ENCODE measurements around the gene PCDHGA5.
"Not testable (repeated sequence)": the region's sequence is repeated elsewhere in the genome, so short reads cannot be mapped to it uniquely, and the experiment has no call there.

The PCDHGA5 gene

DNA sequence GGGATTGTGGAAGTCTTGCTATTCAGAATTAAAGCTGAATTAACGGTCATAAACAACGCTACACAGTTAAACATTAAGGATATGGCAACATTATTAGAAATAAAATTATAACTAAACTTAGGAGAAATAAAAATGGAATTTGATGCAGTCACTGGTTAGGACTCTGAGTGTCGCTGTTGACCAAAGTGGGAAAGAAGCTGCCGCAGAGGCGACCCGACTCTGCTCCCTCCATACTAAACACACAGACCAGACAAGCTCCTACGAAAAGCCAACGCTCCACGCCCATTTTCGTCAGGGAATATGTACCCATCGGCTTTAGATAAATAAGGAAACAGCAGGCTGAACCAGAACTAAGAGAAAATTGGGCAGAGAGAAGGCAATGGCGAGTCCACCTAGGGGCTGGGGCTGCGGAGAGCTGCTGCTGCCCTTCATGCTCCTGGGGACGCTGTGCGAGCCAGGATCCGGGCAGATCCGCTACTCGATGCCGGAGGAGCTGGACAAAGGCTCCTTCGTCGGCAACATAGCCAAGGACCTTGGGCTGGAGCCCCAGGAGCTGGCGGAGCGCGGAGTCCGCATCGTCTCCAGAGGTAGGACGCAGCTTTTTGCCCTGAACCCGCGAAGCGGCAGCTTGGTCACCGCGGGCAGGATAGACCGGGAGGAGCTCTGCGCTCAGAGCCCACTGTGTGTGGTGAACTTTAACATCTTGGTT is at the start of gene PCDHGA5:
Gene PCDHGA5, plus strand, starts transcription at position 211 of the 709 bp plus-strand sequence. Its CDS starts 169 bp downstream, at position 380.
- no peak for DNase-seq

DNA sequence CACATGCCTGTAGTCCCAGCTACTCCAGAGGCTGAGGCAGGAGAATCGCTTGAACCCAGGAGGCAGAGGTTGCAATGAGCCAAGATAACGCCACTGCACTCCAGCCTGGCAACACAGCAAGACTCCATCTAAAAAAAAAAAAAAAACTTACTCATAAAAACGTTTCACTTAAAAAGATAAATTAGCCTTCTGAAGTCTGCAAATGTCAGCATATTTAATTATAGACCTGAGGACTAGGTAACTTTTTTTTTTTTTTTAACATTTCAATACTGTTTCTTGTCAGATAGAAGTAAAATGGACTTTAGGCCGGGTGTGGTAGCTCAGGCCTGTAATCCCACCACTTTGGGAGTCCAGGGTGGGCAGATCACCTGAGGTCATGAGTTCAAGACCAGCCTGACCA is 47.0 kb upstream of the PCDHGA5 start:
- DNase-seq, result not testable (repeated sequence)

DNA sequence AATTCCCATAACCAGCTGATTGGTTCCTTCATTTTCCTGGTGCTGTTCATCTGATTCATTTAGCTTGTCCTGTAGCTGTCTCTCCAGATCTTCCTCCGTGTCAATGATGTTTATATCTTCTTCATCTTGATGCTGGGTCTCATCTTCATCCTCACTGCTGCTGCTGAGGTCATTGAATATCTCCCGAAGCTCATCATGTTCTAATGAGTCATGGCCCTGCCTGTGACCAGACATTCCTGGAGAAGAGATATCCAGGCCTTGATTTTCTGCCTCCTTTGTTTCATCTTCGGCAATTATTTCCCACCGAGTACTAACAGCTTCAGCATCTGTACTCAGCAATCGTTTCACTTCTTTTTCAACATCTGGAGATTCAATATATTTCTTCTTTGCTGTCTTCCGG is 44.8 kb upstream of the PCDHGA5 start:
- no peak for DNase-seq

DNA sequence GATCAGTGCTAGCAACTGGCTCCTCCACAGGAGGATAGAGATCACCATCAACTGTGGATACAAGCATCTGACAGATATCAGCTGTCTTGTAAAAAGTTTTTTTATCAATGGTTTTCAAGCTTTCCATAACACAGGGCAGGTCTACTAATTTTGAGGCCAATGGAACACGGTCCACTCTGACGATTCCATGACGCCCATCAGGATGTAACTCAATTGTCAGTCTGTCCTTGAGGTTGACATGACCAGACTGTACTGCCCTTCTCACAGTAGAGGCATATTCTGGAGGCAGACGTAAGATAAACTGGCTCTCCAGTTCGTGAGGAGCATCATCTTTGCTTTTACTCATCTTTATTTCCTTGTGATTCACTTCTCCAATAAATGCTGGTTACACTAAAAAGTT is 44.3 kb upstream of the PCDHGA5 start:
- DNase-seq, result no peak

DNA sequence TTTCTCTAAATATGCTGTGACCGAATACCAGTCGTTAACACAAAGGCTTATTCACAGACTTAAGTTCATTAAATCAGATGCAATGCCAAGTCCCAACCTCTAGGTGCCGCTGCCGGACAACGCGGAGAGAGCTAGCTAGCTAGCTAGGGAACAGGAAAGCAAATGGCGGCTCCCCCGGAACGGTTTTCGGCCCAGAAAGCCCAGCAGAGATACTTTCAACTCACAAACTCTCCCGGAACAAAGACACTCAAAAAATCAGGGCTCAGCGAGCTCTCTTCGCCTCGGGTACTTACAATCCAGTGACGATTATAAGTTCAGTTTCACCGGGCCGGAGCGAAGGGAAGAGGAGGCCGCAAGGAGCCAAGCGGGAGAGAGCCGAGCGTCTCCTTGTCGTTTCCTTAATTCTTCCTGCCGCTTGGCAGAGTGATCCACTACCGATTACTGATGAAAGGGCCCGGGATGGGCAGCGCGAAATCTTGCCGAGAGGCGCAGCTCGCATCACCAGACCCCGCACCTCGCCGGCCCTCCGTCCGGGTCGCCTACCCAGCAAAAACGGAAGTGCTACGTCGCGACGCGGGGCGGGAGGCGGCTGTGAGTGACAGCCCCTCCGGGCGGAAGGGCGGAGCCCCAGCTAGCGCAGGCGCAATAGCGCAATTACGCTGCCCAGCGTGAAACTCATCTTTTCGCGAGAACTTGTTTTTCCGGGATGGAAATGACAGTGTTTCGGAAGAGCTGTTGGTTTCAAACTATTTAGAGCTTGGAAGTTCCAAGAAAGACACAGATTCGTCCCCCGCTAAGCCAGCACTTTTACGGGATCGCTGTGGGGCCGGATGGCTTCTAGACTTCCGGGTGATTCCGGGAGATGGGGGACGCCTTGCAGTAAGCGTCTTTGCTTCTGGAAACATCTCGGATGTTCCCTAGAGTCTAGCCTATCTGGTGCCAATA is 43.5 kb upstream of the PCDHGA5 start, which contains the start of gene TAF7:
Gene TAF7, minus strand, starts transcription at position 560 of the 945 bp plus-strand sequence. CDS start 740 bp downstream, outside the sequence.
- peak; percentile 96 for DNase-seq

DNA sequence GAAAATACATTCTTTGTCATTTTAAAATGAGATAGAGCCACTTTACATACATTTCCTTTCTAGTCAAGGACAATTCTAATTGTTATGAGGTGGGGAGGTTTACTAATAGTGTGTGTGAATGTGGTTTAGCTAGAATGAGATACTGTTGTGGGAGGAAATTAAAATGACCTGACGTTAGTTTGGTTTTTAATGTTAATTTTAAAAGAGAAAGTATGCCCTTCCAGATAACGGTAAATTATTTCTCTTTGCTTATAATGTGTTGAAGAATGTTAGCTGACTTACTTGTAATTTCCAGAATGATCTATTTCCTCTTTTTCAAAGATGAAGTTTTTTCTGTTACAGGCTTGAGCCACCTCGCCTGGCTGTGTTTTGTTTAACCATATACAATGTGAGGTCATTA is 41.7 kb upstream of the PCDHGA5 start:
- DNase-seq, result no peak

DNA sequence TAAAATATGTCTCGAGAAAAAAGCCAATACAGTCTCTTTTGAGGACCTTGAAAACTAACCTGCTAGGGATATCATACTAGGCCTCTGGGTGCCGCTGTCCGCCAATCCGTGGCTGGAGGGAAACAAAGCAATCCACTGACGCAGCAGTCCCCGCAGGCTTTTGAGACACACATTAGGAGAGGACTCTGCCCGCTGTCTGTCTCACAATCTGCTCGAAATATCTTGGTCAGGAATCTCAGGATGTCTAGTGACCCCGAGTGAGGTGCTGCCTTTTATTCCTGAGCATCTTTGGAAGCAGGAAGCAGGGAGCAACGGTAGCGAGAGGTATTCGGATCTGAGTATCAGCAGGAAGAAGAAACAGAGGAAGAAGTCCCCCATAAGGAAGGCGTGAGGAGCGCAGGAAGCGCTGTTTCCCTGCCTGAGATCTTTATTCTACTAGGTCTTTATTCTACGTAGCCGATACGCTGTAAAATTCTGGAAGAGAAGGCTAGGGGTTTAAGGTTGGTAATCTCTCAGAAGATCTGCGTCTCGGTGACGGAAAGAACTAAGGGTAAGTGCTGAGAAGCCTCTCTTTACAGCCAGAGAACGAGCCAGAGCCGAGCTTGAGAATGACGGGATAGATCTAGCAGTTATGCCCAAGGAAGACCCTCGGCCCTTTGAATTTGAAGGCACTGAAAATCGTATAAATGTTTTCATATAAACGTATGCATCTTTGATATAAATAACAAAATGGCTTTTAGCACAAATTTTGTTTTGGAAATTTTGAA is 37.7 kb upstream of the PCDHGA5 start:
- peak; percentile 88 for DNase-seq

DNA sequence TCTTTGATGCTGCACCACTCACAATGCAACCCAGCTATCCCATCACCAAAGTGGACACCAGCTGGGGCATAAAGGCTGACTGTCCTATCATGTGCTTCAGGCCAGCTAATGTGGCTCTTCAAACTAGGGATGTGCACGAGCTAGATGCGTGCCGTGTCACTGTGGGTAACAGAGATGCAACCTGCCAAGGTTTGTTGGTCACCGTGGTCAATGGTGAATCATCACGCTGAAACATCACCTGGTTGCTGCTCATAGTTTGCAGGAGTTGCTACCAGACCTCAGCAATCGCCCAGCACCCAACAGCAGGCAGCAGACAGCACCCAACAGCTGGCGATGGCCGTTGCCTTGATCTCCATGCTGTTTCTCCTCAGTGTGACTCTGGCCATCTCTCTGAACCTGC is 35.7 kb upstream of the PCDHGA5 start:
- DNase-seq, result no peak

DNA sequence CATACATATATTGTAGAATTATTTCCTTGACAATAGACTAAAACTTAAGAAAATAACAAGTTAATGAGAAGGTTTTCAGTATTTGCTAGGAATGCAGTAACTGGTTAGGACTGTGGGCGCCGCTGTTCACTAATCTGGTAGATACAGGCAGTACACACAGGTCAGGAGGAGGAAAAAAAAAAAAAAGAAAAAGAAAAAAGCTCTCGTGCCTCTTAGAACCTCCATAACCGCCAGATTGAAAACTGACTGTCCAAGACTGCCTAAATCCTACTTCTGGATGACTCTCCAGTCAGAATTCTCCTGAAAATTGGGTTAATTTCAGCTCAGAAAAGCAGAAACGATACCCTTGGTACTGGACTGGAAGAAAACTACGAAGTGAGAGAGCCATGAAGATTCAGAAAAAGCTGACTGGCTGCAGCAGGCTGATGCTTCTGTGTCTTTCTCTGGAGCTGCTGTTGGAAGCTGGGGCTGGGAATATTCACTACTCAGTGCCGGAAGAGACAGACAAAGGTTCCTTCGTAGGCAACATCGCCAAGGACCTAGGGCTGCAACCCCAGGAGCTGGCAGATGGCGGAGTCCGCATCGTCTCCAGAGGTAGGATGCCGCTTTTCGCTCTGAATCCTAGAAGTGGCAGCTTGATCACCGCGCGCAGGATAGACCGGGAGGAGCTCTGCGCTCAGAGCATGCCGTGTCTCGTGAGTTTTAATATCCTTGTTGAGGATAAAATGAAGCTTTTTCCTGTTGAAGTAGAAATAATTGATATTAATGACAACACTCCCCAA is 33.5 kb upstream of the PCDHGA5 start, which contains the start of gene PCDHGA1:
Gene PCDHGA1, plus strand, starts transcription at position 216 of the 782 bp plus-strand sequence.
- DNase-seq, result peak; percentile 61

DNA sequence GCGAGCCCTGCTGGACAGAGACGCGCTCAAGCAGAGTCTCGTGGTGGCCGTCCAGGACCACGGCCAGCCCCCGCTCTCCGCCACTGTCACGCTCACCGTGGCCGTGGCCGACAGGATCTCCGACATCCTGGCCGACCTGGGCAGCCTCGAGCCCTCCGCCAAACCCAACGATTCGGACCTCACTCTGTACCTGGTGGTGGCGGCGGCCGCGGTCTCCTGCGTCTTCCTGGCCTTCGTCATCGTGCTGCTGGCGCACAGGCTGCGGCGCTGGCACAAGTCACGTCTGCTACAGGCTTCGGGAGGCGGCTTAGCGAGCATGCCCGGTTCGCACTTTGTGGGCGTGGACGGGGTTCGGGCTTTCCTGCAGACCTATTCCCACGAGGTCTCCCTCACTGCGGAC is 31.4 kb upstream of the PCDHGA5 start:
- DNase-seq, result not testable (repeated sequence)

DNA sequence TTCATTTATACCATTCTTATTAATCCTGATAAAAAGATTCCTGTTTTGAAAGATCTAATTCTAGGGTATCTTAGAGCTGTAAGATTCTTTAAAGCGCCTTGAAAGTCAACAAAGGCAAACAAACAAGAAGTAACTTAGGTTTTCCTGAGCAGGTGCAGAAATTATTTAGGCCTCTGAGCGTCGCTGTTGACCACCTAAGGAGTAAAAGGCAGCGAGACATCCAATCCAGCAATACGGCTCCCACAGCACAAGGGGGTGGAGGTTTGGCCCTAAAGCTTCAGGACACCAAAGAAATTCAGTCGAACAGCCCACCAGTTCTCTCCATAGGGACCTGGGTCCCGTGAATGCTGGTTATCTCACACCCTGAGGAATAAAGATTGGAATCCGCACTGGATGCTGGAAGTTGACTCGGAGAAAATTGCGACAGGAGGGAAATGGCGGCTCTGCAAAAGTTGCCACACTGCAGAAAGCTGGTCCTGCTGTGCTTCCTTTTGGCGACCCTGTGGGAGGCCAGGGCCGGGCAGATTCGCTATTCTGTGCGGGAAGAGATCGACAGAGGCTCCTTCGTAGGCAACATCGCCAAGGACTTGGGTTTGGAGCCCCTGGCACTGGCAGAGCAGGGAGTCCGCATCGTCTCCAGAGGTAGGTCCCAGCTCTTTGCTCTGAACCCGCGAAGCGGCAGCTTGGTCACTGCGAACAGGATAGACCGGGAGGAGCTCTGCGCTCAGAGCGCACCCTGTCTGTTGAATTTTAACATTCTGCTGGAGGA is 25.2 kb upstream of the PCDHGA5 start, which contains the start of gene PCDHGA2:
Gene PCDHGA2, plus strand, starts transcription at position 223 of the 769 bp plus-strand sequence.
- peak; percentile 44 for DNase-seq

DNA sequence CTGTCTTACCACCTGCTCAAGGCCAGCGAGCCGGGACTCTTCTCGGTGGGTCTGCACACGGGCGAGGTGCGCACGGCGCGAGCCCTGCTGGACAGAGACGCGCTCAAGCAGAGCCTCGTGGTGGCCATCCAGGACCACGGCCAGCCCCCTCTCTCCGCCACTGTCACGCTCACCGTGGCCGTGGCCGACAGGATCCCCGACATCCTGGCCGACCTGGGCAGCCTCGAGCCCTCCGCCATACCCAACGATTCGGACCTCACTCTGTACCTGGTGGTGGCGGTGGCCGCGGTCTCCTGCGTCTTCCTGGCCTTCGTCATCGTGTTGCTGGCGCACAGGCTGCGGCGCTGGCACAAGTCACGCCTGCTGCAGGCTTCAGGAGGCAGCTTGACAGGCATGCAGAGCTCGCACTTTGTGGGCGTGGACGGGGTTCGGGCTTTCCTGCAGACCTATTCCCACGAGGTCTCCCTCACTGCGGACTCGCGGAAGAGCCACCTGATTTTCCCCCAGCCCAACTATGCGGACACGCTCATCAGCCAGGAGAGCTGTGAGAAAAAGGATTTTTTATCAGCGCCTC is 23.1 kb upstream of the PCDHGA5 start:
- not testable (repeated sequence) for DNase-seq

DNA sequence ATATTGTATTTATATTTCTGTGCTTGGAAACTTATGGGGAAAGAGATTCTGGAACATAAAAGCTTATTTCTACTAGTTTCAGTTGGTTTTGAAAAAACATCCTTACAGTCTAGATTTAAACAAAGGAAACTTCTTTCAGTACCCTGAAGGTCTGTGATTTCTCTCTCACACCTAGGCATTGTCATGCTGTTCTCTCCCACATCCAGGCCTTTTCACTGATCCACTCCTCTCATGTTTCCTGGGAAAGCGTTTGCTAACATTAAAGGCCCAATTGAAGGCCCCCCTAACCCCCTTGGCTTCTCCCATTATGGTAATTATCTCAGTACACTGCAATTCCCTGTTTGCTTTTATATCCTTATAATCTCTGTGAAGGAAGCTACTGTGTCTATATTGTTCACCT is 21.2 kb upstream of the PCDHGA5 start:
- peak; percentile 4 for DNase-seq

DNA sequence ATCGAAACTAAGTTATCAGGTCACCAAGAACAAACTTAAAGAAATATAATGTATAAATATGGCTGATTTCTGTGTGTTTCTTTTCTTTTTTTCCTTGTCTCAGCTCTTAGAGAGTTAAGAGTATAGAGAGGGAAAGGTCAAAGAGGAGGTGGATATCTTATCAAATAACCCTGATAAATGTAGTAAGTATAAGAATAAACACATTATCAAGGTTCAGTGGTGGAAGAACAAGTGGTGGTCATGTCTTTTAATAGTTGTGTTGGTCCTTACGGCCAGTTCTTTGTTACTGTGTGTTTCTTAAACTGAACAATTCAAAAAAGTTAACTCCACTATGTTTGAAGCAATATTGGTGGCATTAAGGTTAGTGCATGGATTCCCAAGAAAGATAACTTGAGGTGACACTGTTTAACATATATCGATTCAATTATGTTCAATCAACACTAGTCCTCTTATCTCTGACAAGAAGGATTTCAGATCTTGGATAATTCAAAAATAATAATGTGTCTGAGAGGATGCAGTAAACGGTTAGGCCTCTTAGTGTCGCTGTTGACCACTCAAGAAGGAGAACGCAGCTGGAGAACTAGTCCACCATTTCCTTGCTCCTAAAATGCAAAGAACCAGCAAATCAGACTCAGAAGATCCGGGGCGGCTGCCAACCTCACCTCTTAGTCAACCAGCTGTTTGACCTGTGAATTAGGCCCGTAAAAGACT is 20.6 kb upstream of the PCDHGA5 start, which contains the start of gene PCDHGA3:
Gene PCDHGA3, plus strand, starts transcription at position 588 of the 711 bp plus-strand sequence. CDS start 205 bp downstream, outside the sequence.
- DNase-seq, result peak; percentile 6

DNA sequence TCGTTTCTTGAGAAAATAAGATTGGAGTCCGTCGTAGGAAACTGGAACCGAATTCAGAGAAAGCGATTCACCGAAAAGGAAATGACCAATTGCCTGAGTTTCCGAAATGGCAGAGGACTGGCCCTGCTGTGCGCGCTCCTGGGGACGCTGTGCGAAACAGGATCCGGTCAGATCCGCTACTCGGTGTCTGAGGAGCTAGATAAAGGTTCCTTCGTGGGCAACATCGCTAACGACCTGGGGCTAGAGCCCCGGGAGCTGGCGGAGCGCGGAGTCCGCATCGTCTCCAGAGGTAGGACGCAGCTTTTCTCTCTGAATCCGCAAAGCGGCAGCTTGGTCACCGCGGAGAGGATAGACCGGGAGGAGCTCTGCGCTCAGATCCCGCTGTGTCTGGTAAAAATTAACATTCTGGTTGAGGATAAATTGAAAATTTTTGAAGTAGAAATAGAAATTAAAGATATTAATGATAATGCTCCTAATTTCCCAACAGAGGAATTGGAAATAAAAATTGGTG is 20.0 kb upstream of the PCDHGA5 start:
- no peak for DNase-seq

DNA sequence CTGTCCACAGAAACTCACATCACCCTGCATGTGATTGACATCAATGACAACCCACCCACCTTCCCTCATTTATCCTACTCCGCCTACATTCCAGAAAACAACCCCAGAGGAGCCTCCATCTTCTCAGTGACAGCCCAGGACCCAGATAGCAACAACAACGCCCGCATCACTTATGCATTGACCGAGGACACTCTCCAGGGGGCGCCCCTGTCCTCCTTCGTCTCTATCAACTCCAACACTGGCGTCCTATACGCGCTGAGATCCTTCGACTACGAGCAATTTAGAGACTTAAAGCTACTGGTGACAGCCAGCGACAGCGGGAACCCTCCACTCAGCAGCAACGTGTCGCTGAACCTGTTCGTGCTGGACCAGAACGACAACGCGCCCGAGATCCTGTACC is 18.6 kb upstream of the PCDHGA5 start:
- no peak for DNase-seq

DNA sequence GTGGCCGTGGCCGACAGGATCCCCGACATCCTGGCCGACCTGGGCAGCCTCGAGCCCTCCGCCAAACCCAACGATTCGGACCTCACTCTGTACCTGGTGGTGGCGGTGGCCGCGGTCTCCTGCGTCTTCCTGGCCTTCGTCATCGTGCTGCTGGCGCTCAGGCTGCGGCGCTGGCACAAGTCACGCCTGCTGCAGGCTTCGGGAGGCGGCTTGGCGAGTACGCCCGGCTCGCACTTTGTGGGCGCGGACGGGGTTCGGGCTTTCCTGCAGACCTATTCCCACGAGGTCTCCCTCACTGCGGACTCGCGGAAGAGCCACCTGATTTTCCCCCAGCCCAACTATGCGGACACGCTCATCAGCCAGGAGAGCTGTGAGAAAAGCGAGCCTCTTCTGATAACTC is 17.9 kb upstream of the PCDHGA5 start:
- DNase-seq, result not testable (repeated sequence)

DNA sequence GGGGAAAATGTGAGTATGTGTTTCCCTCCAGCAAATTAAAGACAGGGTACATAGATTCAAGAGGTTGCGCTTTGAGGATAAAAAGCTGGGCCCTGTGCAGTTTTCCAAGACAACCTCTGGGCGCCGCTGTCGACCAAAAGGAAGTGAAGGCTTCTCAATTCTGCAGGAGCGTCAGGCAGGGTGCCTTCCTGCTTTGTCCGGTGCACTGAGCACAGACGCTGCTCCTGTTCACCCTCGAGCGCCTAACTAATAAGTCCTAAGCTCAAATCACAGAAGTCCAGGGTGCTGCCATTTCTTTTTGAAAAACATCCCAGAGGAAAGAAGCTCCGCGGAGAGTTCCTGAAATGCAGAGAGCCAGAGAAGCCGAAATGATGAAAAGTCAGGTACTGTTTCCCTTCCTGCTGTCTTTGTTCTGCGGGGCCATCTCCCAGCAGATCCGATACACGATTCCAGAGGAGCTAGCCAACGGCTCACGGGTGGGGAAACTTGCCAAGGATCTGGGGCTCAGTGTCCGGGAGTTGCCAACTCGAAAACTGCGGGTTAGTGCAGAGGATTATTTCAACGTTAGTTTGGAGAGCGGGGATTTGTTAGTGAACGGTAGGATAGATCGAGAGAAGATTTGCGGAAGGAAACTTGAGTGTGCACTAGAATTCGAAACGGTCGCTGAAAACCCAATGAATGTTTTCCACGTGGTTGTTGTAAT is 13.9 kb upstream of the PCDHGA5 start, which contains the start of gene PCDHGB1:
Gene PCDHGB1, plus strand, starts transcription at position 183 of the 703 bp plus-strand sequence. Its CDS starts 162 bp downstream, at position 345.
- peak; percentile 84 for DNase-seq

DNA sequence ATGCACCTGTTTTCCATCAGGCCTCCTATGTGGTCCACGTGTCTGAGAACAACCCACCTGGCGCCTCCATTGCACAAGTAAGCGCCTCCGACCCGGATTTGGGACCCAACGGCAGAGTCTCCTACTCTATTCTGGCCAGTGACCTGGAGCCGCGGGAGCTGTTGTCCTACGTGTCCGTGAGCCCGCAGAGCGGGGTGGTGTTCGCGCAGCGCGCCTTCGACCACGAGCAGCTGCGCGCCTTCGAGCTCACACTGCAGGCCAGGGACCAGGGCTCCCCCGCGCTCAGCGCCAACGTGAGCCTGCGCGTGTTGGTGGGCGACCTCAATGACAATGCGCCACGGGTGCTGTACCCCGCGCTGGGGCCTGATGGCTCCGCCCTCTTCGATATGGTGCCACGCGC is 12.4 kb upstream of the PCDHGA5 start:
- DNase-seq, result no peak

Data from NCI-H69 (cell line).